ENCODE results near the gene NDRG2.
A peak's percentile ranks its signal among the peaks of the same experiment; 100 is the strongest.

GRCh38 chr14:20970983-20971704, 53.7 kb downstream of the NDRG2 start:
- peak in 5 of 7 experiments; percentile 78 to 87 (median 84) for TF ChIP-seq CTCF (IDR thresholded peaks at IDR 0.05)
- TF ChIP-seq POLR2AphosphoS5 (IDR thresholded peaks at IDR 0.05), result peak in 1 of 3 donors; percentile 66
- no peak for TF ChIP-seq POLR2A (IDR thresholded peaks at IDR 0.05)
- no peak for TF ChIP-seq EP300 (IDR thresholded peaks at IDR 0.05)
